Activated CD4-positive, alpha-beta T cell treated with anti-CD3 and anti-CD28 coated beads for 4 hours (primary cell): ENCODE measurements around the gene EPB41L4B.
"Not testable (repeated sequence)": the region's sequence is repeated elsewhere in the genome, so short reads cannot be mapped to it uniquely, and the experiment has no call there.

Experiments
- DNase-seq, 2 donors: peaks; one replicate each; pipeline ENCODE4 v3.0.0-alpha.2; 2020

The EPB41L4B gene

GRCh38 chr9:109320742-109321448 lies at the start of gene EPB41L4B:
TSS of gene EPB41L4B (minus strand) at chr9:109321059. CDS start at chr9:109320446, 613 bp downstream.
- peak; percentile 84 to 85 for DNase-seq

- no peak for DNase-seq
These were observed 48.4 kb upstream of the EPB41L4B start for GRCh38 chr9:109369285-109369684.

- no peak for DNase-seq
These were observed 39.9 kb upstream of the EPB41L4B start for GRCh38 chr9:109360771-109361170.

- DNase-seq = not testable (repeated sequence)
These were observed 38.2 kb upstream of the EPB41L4B start for GRCh38 chr9:109358968-109359603.

- no peak for DNase-seq
These were observed 34.9 kb upstream of the EPB41L4B start for GRCh38 chr9:109355564-109356297.

- no peak for DNase-seq
These were observed 33.3 kb upstream of the EPB41L4B start for GRCh38 chr9:109354190-109354589.

- DNase-seq = no peak
These were observed 30.2 kb upstream of the EPB41L4B start for GRCh38 chr9:109351032-109351431.

- DNase-seq = no peak
These were observed 28.6 kb upstream of the EPB41L4B start for GRCh38 chr9:109349421-109349846.

GRCh38 chr9:109346904-109347303 lies 26.0 kb upstream of the EPB41L4B start:
- no peak for DNase-seq

GRCh38 chr9:109344866-109345265 lies 24.0 kb upstream of the EPB41L4B start:
- no peak for DNase-seq

- DNase-seq = no peak
These were observed 22.0 kb upstream of the EPB41L4B start for GRCh38 chr9:109342878-109343277.

- no peak for DNase-seq
These were observed 20.7 kb upstream of the EPB41L4B start for GRCh38 chr9:109341561-109341960.

GRCh38 chr9:109340979-109341378 lies 20.1 kb upstream of the EPB41L4B start:
- DNase-seq = not testable (repeated sequence)

- no peak for DNase-seq
These were observed 15.6 kb upstream of the EPB41L4B start for GRCh38 chr9:109336409-109336808.

- DNase-seq = no peak
These were observed 15.1 kb upstream of the EPB41L4B start for GRCh38 chr9:109335929-109336328.

GRCh38 chr9:109335121-109335520 lies 14.3 kb upstream of the EPB41L4B start:
- DNase-seq = no peak

GRCh38 chr9:109331353-109331752 lies 10.5 kb upstream of the EPB41L4B start:
- no peak for DNase-seq

GRCh38 chr9:109329638-109330258 lies 8.9 kb upstream of the EPB41L4B start:
- DNase-seq = no peak

GRCh38 chr9:109328978-109329637 lies 8.2 kb upstream of the EPB41L4B start:
- DNase-seq = no peak

- no peak for DNase-seq
These were observed 4.2 kb upstream of the EPB41L4B start for GRCh38 chr9:109325089-109325488.

GRCh38 chr9:109323771-109324170 lies 2.9 kb upstream of the EPB41L4B start:
- no peak for DNase-seq

GRCh38 chr9:109321727-109322126 lies 868 bp upstream of the EPB41L4B start:
- no peak for DNase-seq

GRCh38 chr9:109320331-109320741 lies 523 bp downstream of the EPB41L4B start:
- no peak for DNase-seq
